ENCODE measurements around the gene KRR1.
"Not testable (repeated sequence)": the region's sequence is repeated elsewhere in the genome, so short reads cannot be mapped to it uniquely, and the experiment has no call there.

KRR1 gene

GRCh38 chr12:75545636-75546035, 34.2 kb upstream of the KRR1 start:
- no peaks in the 10 kb centered on the region for H3K9me3 ChIP-seq (ENCODE audit: control insufficient read depth in 1 of 2, low read length in 2 of 2)
- no peaks in the 10 kb centered on the region for H3K27me3 ChIP-seq (ENCODE audit: low read depth, low read length)
- H3K4me3 ChIP-seq (ENCODE audit: low read depth in 1 of 2, low read length in 2 of 2): no peak overlapping the region
- H3K27ac ChIP-seq (ENCODE audit: low read length): no peak overlapping the region
- H3K36me3 ChIP-seq (ENCODE audit: control insufficient read depth in 1 of 2, insufficient read depth in 2 of 2, low read length in 2 of 2): no peaks in the 10 kb centered on the region
- H3K4me1 ChIP-seq (ENCODE audit: control insufficient read depth in 1 of 2, insufficient read depth in 2 of 2, low read length in 2 of 2): peaks cover 0 to 7% of the 10 kb centered on the region in 2 donors

GRCh38 chr12:75543529-75543928, 32.1 kb upstream of the KRR1 start:
- H3K9me3 ChIP-seq (ENCODE audit: control insufficient read depth in 1 of 2, low read length in 2 of 2): no peaks in the 10 kb centered on the region
- no peaks in the 10 kb centered on the region for H3K27me3 ChIP-seq (ENCODE audit: low read depth, low read length)
- no peaks in the 10 kb centered on the region for H3K4me1 ChIP-seq (ENCODE audit: control insufficient read depth in 1 of 2, insufficient read depth in 2 of 2, low read length in 2 of 2)
- H3K27ac ChIP-seq (ENCODE audit: low read length): no peak overlapping the region
- no peak overlapping the region for H3K4me3 ChIP-seq (ENCODE audit: low read depth in 1 of 2, low read length in 2 of 2)
- no peaks in the 10 kb centered on the region for H3K36me3 ChIP-seq (ENCODE audit: control insufficient read depth in 1 of 2, insufficient read depth in 2 of 2, low read length in 2 of 2)

- no peaks in the 10 kb centered on the region for H3K4me1 ChIP-seq (ENCODE audit: control insufficient read depth in 1 of 2, insufficient read depth in 2 of 2, low read length in 2 of 2)
- H3K27me3 ChIP-seq (ENCODE audit: low read depth, low read length): no peaks in the 10 kb centered on the region
Measured at GRCh38 chr12:75542942-75543341, 31.5 kb upstream of the KRR1 start.

GRCh38 chr12:75539889-75540288, 28.5 kb upstream of the KRR1 start:
- no peak overlapping the region for H3K4me3 ChIP-seq (ENCODE audit: low read depth in 1 of 2, low read length in 2 of 2)
- H3K4me1 ChIP-seq (ENCODE audit: control insufficient read depth in 1 of 2, insufficient read depth in 2 of 2, low read length in 2 of 2): no peaks in the 10 kb centered on the region
- H3K9me3 ChIP-seq (ENCODE audit: control insufficient read depth in 1 of 2, low read length in 2 of 2): no peaks in the 10 kb centered on the region
- H3K27ac ChIP-seq (ENCODE audit: low read length): no peak overlapping the region
- H3K27me3 ChIP-seq (ENCODE audit: low read depth, low read length): no peaks in the 10 kb centered on the region
- no peaks in the 10 kb centered on the region for H3K36me3 ChIP-seq (ENCODE audit: control insufficient read depth in 1 of 2, insufficient read depth in 2 of 2, low read length in 2 of 2)

More at GRCh38 chr12:75542942-75543341, 31.5 kb upstream of the KRR1 start:
- H3K27ac ChIP-seq (ENCODE audit: low read length): no peak overlapping the region
- H3K9me3 ChIP-seq (ENCODE audit: control insufficient read depth in 1 of 2, low read length in 2 of 2): no peaks in the 10 kb centered on the region
- H3K36me3 ChIP-seq (ENCODE audit: control insufficient read depth in 1 of 2, insufficient read depth in 2 of 2, low read length in 2 of 2): no peaks in the 10 kb centered on the region
- no peak overlapping the region for H3K4me3 ChIP-seq (ENCODE audit: low read depth in 1 of 2, low read length in 2 of 2)

- no peaks in the 10 kb centered on the region for H3K4me1 ChIP-seq (ENCODE audit: control insufficient read depth in 1 of 2, insufficient read depth in 2 of 2, low read length in 2 of 2)
- H3K4me3 ChIP-seq (ENCODE audit: low read depth in 1 of 2, low read length in 2 of 2): no peak overlapping the region
- no peaks in the 10 kb centered on the region for H3K36me3 ChIP-seq (ENCODE audit: control insufficient read depth in 1 of 2, insufficient read depth in 2 of 2, low read length in 2 of 2)
- H3K9me3 ChIP-seq (ENCODE audit: control insufficient read depth in 1 of 2, low read length in 2 of 2): no peaks in the 10 kb centered on the region
- no peaks in the 10 kb centered on the region for H3K27me3 ChIP-seq (ENCODE audit: low read depth, low read length)
- no peak overlapping the region for H3K27ac ChIP-seq (ENCODE audit: low read length)
Measured at GRCh38 chr12:75533239-75533638, 21.8 kb upstream of the KRR1 start.

DNA sequence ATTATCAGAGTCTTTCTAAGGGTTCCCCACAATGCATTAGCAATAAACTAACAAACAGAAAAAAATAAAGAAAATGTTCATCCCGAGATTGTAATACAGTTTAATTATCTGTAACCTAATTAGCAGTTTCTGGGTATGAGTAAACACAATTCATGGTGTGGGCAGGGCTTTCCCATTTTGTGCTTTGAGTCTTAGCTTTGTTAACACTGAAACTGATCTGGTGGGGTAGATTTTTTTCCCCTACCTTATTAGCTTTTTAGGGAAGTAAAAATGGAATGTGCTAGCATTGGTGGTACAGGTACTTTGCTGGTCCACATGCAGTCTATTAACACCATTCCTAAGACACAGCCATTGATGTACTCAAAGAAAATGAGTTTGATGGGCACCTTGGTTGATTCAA, 18.4 kb upstream of the KRR1 start:
- Histone ChIP-seq H3K27me3 (ENCODE audit: low read depth, low read length) (no peaks in the 10 kb centered on the region), H3K9me3 (ENCODE audit: control insufficient read depth in 1 of 2, low read length in 2 of 2) (no peaks in the 10 kb centered on the region), H3K27ac (ENCODE audit: low read length) (no peak overlapping the region), H3K36me3 (ENCODE audit: control insufficient read depth in 1 of 2, insufficient read depth in 2 of 2, low read length in 2 of 2) (no peaks in the 10 kb centered on the region), H3K4me1 (ENCODE audit: control insufficient read depth in 1 of 2, insufficient read depth in 2 of 2, low read length in 2 of 2) (no peaks in the 10 kb centered on the region), H3K4me3 (ENCODE audit: low read depth in 1 of 2, low read length in 2 of 2) (no peak overlapping the region)

DNA sequence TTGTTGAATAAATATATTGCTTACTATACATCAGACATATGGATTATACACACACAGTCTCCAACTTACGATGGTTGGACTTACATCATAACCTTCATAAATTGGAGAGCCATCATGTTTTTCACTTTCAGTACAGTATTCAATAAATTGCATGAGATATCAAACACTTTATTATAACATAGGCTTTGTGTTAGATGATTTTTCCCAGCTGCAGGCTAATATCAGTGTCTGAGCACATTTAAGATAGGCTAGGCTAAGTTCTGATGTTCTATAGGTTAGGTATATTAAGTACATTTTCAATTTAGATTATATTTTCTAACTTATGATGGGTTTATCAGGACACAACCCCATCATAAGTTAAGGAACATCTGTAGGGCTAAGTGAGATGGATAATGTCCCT, 17.9 kb upstream of the KRR1 start:
- no peak overlapping the region for H3K4me3 ChIP-seq (ENCODE audit: low read depth in 1 of 2, low read length in 2 of 2)

GRCh38 chr12:75528692-75529091, 17.3 kb upstream of the KRR1 start:
- H3K27me3 ChIP-seq (ENCODE audit: low read depth, low read length): no peaks in the 10 kb centered on the region
- no peaks in the 10 kb centered on the region for H3K36me3 ChIP-seq (ENCODE audit: control insufficient read depth in 1 of 2, insufficient read depth in 2 of 2, low read length in 2 of 2)
- H3K9me3 ChIP-seq (ENCODE audit: control insufficient read depth in 1 of 2, low read length in 2 of 2): no peaks in the 10 kb centered on the region
- no peak overlapping the region for H3K27ac ChIP-seq (ENCODE audit: low read length)
- no peaks in the 10 kb centered on the region for H3K4me1 ChIP-seq (ENCODE audit: control insufficient read depth in 1 of 2, insufficient read depth in 2 of 2, low read length in 2 of 2)
- H3K4me3 ChIP-seq (ENCODE audit: low read depth in 1 of 2, low read length in 2 of 2): no peak overlapping the region

More for the DNA sequence above, 17.9 kb upstream of the KRR1 start:
- Histone ChIP-seq H3K27me3 (ENCODE audit: low read depth, low read length) (no peaks in the 10 kb centered on the region), H3K9me3 (ENCODE audit: control insufficient read depth in 1 of 2, low read length in 2 of 2) (no peaks in the 10 kb centered on the region), H3K4me1 (ENCODE audit: control insufficient read depth in 1 of 2, insufficient read depth in 2 of 2, low read length in 2 of 2) (no peaks in the 10 kb centered on the region), H3K36me3 (ENCODE audit: control insufficient read depth in 1 of 2, insufficient read depth in 2 of 2, low read length in 2 of 2) (no peaks in the 10 kb centered on the region), H3K27ac (ENCODE audit: low read length) (no peak overlapping the region)

DNA sequence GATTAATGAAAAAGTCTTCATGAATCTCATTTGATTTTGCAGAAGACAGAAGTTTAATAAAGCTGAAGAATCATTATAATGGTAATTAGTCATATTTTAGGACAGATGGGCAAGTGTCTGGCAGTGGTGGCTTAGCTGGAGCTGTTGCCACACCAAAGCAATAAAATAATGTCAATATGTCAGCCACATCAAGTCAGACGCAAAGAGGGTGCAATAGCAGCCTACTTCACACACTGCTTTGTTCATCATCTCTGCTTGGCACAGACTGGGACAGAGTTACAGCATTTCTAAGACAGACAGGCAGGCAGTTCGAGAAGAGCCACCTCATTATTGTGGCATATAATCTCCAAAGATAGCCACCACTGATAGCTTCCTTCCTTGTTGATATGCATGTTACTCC, 16.9 kb upstream of the KRR1 start:
- Histone ChIP-seq H3K36me3 (ENCODE audit: control insufficient read depth in 1 of 2, insufficient read depth in 2 of 2, low read length in 2 of 2) (no peaks in the 10 kb centered on the region), H3K27me3 (ENCODE audit: low read depth, low read length) (no peaks in the 10 kb centered on the region), H3K27ac (ENCODE audit: low read length) (no peak overlapping the region), H3K9me3 (ENCODE audit: control insufficient read depth in 1 of 2, low read length in 2 of 2) (no peaks in the 10 kb centered on the region), H3K4me3 (ENCODE audit: low read depth in 1 of 2, low read length in 2 of 2) (no peak overlapping the region), H3K4me1 (ENCODE audit: control insufficient read depth in 1 of 2, insufficient read depth in 2 of 2, low read length in 2 of 2) (no peaks in the 10 kb centered on the region)

DNA sequence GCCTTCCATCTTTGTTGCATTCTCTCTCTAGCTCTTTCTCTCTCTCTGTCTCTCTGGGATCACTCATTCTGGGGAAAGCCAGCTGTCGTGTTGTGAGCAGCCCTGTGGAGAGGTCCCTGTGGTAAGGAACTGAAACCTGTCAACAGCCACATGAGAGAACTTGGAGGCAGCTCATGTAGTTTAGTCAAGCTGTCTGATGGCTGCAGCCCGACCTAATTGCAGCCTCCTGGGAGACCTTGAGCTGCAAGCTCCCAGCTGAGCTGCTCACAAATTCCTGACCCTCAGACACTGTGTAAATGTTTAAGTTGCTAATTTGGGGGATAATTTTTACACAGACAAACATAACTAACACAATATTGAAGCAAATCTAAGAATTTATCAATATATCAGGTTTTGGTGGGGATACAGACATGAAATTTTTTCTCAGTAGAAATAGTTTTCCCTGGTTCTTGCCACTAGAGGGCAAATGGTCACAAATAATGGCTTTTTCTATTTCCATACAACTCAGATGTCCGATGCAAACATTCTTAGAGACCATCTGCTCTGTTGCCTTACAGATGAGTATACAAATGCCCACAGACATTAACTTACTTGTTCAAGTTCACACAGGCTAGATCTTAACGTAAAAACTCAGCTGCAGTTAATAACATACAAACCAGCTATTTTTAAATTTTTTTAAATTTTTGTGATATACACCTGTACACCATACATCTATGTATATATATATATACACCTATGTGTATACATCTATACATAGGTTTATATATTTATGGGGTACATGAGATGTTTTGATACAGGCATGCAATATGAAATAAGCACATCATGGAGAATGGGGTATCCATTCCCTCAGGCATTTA, 15.5 kb upstream of the KRR1 start:
- H3K27ac ChIP-seq (ENCODE audit: low read length): no peak overlapping the region
- H3K9me3 ChIP-seq (ENCODE audit: control insufficient read depth in 1 of 2, low read length in 2 of 2): no peaks in the 10 kb centered on the region
- no peak overlapping the region for H3K4me3 ChIP-seq (ENCODE audit: low read depth in 1 of 2, low read length in 2 of 2)
- H3K36me3 ChIP-seq (ENCODE audit: control insufficient read depth in 1 of 2, insufficient read depth in 2 of 2, low read length in 2 of 2): no peaks in the 10 kb centered on the region
- H3K4me1 ChIP-seq (ENCODE audit: control insufficient read depth in 1 of 2, insufficient read depth in 2 of 2, low read length in 2 of 2): no peaks in the 10 kb centered on the region
- no peaks in the 10 kb centered on the region for H3K27me3 ChIP-seq (ENCODE audit: low read depth, low read length)

- H3K27ac ChIP-seq (ENCODE audit: low read length): no peak overlapping the region
- H3K4me1 ChIP-seq (ENCODE audit: control insufficient read depth in 1 of 2, insufficient read depth in 2 of 2, low read length in 2 of 2): no peaks in the 10 kb centered on the region
- no peak overlapping the region for H3K4me3 ChIP-seq (ENCODE audit: low read depth in 1 of 2, low read length in 2 of 2)
- H3K9me3 ChIP-seq (ENCODE audit: control insufficient read depth in 1 of 2, low read length in 2 of 2): no peaks in the 10 kb centered on the region
- H3K36me3 ChIP-seq (ENCODE audit: control insufficient read depth in 1 of 2, insufficient read depth in 2 of 2, low read length in 2 of 2): no peaks in the 10 kb centered on the region
- H3K27me3 ChIP-seq (ENCODE audit: low read depth, low read length): no peaks in the 10 kb centered on the region
Measured at GRCh38 chr12:75525263-75525662, 13.9 kb upstream of the KRR1 start.

DNA sequence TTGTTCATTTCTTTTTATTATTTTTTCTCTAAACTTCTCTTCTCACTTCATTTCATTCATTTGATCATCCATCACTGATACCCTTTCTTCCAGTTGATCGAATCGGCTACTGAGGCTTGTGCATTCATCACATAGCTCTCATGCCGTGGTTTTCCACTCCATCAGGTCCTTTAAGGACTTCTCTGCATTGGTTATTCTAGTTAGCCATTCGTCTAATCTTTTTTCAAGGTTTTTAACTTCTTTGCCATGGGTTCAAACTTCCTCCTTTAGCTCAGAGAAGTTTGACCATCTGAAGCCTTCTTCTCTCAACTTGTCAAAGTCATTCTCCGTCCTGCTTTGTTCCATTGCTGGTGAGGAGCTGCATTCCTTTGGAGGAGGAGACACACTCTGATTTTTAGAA, 10.7 kb upstream of the KRR1 start:
- H3K27me3 ChIP-seq (ENCODE audit: low read depth, low read length); H3K9me3 ChIP-seq (ENCODE audit: control insufficient read depth in 1 of 2, low read length in 2 of 2); H3K36me3 ChIP-seq (ENCODE audit: control insufficient read depth in 1 of 2, insufficient read depth in 2 of 2, low read length in 2 of 2); H3K27ac ChIP-seq (ENCODE audit: low read length); H3K4me1 ChIP-seq (ENCODE audit: control insufficient read depth in 1 of 2, insufficient read depth in 2 of 2, low read length in 2 of 2); H3K4me3 ChIP-seq (ENCODE audit: low read depth in 1 of 2, low read length in 2 of 2): not testable (repeated sequence)

All from muscle layer of duodenum (tissue), 2 donors.